Erythroblast (primary cell): ENCODE measurements around the gene FCHO2.

Experiments
- GATA1 ChIP-seq: IDR thresholded peaks from 2 replicates; pipeline ENCODE4 v1.6.1; 2011; ENCODE audit warnings: low read depth, mild to moderate bottlenecking, control low read depth, low read length, moderate library complexity
- POLR2A ChIP-seq: IDR thresholded peaks from 2 replicates; pipeline ENCODE4 v1.6.1; 2011; ENCODE audit warnings: mild to moderate bottlenecking, low read length

DNA sequence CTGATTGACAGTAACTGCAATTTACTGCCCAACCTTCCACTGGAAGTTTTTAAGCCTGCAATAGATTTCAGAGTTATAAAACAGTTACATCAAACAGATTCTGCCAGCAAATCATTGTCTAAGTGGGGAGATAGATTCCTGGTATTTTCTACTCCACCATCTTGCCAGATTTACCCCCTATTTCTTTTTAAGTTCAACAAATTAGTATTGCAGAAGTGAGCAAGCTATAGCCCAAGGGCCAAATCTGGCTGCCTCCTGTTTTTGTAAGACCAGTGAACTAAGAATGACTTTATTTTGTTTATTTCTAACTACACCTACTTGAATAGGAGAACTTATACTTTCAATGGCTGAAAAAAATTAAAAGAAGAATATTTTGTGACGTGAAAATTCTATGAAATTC is 155.7 kb downstream of the FCHO2 start:
- TF ChIP-seq POLR2A = no peak
- no peak for TF ChIP-seq GATA1
